Fibroblast of skin of scalp (primary cell): ENCODE results near the gene PLCB3.
A peak's percentile ranks its signal among the peaks of the same experiment; 100 is the strongest.
"Not testable (repeated sequence)": the region's sequence is repeated elsewhere in the genome, so short reads cannot be mapped to it uniquely, and the experiment has no call there.

Experiments used
- DNase-seq: peaks from one replicate; pipeline ENCODE4 v3.0.0-alpha.2; 2013

PLCB3 gene

GRCh38 chr11:64237484-64237951 is 13.8 kb upstream of the PLCB3 start:
- no peak for DNase-seq

GRCh38 chr11:64238076-64238475 is 13.3 kb upstream of the PLCB3 start:
- no peak for DNase-seq

GRCh38 chr11:64238999-64239398 is 12.3 kb upstream of the PLCB3 start:
- DNase-seq = no peak

GRCh38 chr11:64239662-64240434 is 11.5 kb upstream of the PLCB3 start:
- no peak for DNase-seq

DNA sequence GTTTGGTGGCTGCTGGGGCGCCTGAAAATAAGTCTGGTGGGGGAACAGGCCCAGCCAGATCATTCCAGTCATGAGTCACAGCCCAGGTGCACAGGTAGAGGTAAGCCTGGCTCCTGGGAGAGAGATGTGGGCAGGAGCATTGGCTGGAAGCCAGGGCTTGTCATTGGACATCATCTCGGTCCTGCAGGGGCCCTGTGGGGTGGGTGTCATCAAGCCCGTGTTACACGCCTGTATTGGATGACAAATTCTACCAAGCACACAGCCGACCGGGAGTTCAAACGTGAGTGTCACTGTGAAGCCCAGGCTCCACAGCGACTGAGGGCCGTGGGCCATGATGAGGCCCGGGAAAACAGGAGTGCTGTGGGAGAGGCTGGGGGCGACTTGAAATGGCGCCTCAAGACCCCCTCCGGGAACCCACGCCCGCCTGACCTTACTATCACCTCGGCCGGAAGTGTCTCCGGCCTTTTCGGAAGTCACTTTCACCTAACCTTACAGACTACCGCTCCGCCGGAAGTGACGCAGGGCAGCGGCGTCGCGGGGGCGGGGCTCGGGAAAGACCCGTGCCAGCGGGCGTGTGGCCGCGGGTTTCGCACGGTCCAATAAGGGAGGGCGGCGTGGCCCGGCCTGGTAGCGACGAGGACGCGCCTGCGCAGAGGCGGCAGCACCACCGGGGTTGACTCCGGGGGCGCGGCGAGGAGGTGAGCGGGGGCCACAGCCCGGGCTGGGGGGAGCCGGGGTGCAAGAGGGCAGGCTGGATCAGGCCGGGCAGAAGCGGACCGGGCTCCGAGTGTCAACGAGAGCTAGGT is 10.7 kb upstream of the PLCB3 start, which contains the start of gene FKBP2:
Gene FKBP2 (plus strand): TSS at position 661 of the 806 bp plus-strand sequence. CDS start 1,293 bp downstream, outside the sequence.
- DNase-seq = peak; percentile 98

DNA sequence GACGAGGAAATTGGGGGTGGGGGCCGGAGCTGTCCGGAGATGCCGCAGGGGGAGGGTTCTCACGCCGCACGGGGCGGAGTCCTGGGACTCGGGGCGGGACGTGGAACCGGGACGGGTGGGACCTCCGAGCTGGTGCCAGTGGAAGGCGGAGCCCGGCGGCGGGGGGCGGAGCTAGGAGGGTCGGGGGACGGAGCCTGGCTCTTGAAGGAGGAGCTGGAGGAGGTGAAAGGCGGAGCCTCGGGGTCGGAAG is 10.2 kb upstream of the PLCB3 start:
- DNase-seq = peak; percentile 99

DNA sequence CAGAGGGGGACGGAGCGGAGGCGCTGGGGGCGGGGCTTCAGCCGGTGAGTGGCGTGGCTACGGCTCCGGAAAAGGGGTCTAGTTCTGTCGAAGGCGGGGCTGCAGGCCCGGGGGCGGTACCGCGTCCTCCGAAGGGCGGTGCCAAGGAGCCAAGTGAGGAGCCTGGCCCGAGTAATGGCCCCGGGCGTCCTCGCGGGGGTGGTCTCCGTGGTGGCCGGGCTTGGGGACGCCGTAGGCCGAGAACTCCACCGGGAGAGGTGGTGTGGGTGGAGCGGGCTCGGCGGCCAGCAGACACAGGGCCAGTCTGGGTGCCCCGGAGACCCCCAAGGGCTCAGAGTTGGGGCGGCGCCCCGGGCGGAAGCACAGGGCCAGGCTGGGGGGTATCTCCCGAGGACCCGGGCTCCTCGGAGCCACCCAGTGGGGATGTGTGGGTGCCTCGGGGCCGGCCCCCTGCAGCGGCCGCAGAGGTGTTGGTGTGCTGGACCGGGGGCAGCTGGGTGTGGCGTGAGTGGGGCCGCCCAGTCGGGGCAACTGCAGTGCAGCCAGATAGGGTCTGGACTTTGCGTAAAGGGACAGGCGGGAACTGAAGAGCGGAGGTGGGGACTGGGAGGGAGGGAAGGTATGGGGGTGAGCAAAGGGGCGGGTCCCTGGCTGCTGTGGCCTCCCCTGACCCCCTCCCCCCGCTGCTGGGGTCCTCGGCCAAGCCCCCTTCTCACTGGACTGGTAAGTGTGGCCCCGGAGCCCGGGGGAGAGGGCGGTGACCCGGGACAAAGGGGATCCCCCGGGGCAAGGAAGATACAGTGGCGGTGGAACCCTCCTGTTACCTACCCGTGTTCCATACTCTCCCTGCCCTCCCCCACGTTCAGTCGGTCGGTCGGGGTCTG is 9.6 kb upstream of the PLCB3 start:
- DNase-seq = no peak

DNA sequence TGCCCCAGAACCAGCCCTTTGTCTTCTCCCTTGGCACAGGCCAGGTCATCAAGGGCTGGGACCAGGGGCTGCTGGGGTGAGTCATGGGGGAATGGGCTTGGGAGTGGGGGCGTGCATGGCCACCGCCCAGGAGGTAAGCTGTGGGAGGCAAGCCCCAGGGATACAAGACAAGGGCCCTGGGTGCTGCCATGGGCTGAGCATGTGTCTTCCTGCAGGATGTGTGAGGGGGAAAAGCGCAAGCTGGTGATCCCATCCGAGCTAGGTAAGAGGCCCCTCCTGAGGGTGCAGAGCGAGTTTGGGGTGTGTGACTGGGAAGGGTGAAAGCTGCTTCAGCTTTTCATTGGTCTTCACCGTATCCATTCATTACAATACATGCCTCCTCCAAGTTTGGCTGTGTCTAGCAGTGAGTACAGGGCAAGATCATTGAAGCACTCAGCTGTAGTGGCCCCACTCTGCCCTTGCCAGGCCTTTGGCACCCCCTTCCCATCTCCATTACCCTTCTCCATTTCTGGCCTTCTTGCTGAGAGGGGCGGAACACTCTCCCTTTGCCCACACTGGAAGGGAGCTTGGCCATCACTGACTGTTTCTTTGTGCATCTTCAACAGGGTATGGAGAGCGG is 8.0 kb upstream of the PLCB3 start:
- DNase-seq = no peak

GRCh38 chr11:64244107-64244506 is 7.2 kb upstream of the PLCB3 start:
- no peak for DNase-seq

DNA sequence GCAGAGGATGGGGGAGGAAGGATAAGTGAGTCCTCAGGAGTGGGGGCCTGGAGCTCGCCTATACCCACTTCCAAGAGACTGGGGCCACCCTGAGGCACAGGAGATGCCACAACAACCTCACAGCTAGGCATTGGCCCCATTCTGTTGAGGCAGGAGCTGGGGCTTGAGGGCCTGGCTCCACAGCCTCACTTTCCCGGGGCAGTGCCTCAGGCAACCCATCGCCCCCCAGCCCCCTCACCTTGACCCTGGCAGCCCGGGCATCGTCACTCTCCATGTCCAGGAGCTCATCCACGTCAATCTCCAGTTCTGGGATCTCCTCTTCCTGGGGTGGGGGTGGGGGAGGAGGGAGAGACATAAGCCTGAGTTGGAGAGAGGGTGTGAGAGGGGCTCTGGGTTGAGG is 6.4 kb upstream of the PLCB3 start:
- DNase-seq = no peak

GRCh38 chr11:64245401-64245796 is 5.9 kb upstream of the PLCB3 start:
- no peak for DNase-seq

GRCh38 chr11:64245797-64246620 is 5.3 kb upstream of the PLCB3 start:
- peak; percentile 96 for DNase-seq

DNA sequence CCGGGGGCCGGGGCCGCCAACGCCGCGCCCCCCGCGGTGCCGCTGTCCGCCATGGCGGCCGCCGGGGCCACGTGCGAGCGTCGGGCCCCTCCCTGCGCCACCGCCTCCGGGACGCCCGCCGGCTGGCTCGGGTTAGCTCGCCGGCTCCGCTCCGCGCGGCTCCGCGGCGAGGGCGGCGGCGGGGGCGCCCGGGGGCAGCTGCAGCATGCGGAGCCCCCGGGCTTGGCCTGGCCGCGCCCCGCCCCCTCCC is 4.8 kb upstream of the PLCB3 start:
- not testable (repeated sequence) for DNase-seq

GRCh38 chr11:64246871-64247728 is 4.2 kb upstream of the PLCB3 start, which contains the start of gene PPP1R14B:
Gene PPP1R14B, minus strand, starts transcription at chr11:64246943. Its CDS starts 270 bp downstream, at chr11:64246673.
- peak; percentile 92 for DNase-seq

- DNase-seq = no peak
These were observed 3.4 kb upstream of the PLCB3 start for GRCh38 chr11:64247729-64248531.

DNA sequence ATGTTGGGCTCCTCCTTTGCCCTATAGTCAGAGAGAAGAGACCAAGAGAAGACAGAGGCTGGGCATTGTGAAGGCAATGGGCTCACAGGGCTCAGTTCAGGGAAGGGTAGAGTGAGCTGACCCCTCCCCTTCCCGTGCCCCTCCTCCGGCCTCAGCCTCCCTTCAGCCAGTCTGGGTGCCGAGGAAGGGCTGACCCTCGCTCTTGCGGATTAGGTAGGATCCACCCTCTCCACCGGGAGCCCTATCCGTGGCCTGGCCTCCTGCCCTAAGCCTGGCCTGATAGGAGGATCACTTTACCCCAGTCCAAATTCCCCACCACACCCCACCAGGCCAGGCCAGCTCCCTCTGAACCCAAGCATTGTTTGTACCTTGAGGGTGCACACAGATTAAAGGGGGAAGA is 2.8 kb upstream of the PLCB3 start:
- DNase-seq = no peak

GRCh38 chr11:64249038-64249437 is 2.3 kb upstream of the PLCB3 start:
- DNase-seq = no peak

DNA sequence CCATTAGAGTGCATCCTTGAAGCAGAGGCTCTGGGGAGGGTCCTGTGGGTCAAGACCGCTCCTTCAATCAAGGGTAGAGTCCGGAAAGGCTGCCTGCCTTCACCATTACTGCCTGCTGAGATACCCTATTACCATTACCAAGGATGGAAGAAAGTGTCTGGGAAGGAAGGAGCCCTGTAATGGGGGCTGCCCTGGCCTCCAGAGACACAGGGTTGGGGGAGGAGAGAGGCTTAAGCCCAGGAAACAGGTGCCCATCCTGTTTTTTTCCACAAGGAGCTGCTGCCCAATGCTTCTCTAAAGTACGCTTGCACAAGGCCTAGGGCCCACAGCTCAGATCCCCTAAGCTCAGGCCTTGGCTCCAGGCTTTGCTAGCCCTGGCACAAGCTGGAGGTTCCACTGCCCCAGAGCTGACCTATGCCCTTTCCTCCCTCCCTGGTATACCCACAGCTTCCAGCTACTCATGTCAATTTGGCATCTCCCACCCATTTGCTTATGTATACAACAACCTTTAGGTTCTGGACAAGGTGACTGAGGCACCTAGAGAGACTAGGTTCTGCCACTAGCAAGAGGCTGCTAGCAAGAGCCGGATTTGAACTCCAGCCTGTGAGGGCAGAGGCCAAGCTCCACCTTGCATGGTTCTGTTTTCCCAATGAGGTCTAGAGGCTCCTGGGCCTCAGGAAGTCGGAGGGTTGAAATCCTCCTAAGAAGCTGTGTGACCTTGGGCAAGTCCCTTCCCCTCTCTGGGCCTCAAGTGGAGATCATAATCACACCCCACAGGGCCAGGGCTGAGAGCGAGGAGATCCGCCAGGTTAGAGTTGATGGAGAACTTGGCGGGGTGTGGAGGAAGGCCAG is 1.5 kb upstream of the PLCB3 start:
- no peak for DNase-seq
